BJ (cell line): Measurements from ENCODE around the gene RBM47. TPM values are rescaled to one million over a fixed set of nuclear protein-coding genes. Genes with fewer than 3 reads are reported as not detected.
A peak's percentile ranks its signal among the peaks of the same experiment; 100 is the strongest.
"Not testable (repeated sequence)": the region's sequence is repeated elsewhere in the genome, so short reads cannot be mapped to it uniquely, and the experiment has no call there.

Experiments used
- CTCF ChIA-PET: fragments of 350-600 bp; formaldehyde crosslinking; extraction: SDS; loops from one replicate; lab custom pipeline; 2021; ENCODE audit warnings: antibody characterized with exemption, inconsistent platforms; lab: Yijun Ruan, JAX
- POLR2A ChIA-PET: fragments of 300-600 bp; sonication (Branson Sonifier 250); formaldehyde crosslinking; extraction: SDS; loops from one replicate; lab custom pipeline; 2021; ENCODE audit warnings: antibody characterized with exemption; lab: Charles Lee
- DNase-seq: peaks from one replicate; pipeline ENCODE4 v3.0.0-alpha.2; 2011; ENCODE audit warnings: low read depth
- H3K27me3 ChIP-seq: 2 replicates; pipeline ENCODE4 v1.6.0; 2011; ENCODE audit warnings: low read length; ENCODE audit not compliant: control insufficient read depth, insufficient read depth
- H3K36me3 ChIP-seq: 2 replicates; pipeline ENCODE4 v1.5.1; 2011; ENCODE audit warnings: low read length; ENCODE audit not compliant: control insufficient read depth, insufficient read depth
- H3K4me3 ChIP-seq: 2 replicates; pipeline ENCODE4 v1.5.1; 2011; ENCODE audit warnings: low read depth, mild to moderate bottlenecking, control low read depth, low read length
- CTCF ChIP-seq: IDR thresholded peaks from 2 replicates; pipeline ENCODE4 v1.5.1; 2011; ENCODE audit warnings: low read depth, mild to moderate bottlenecking, control low read depth, inconsistent platforms, low read length, moderate library complexity; ENCODE audit not compliant: insufficient read depth
- polyA plus RNA-seq: library from polyadenylated mRNA; depleted of rRNA; stranded (reverse); fragments of >200 nt; gene quantifications from 2 replicates; pipeline ENCODE4 v1.2.3, GENCODE V29; 2011

The RBM47 gene
- polyA plus RNA-seq, 1 experiment: 0.52 TPM

GRCh38 chr4:40632080-40632479 is 2.4 kb upstream of the RBM47 start:
- no peak overlapping the region for H3K4me3 ChIP-seq
- CTCF ChIA-PET: no interaction called here
- POLR2A ChIA-PET: no interaction called here
- no peak for DNase-seq
- no peaks in the 10 kb centered on the region for H3K36me3 ChIP-seq
- no peaks in the 10 kb centered on the region for H3K27me3 ChIP-seq
- TF ChIP-seq CTCF: no peak

GRCh38 chr4:40630335-40631021 is 814 bp upstream of the RBM47 start:
- no peak for DNase-seq
- POLR2A ChIA-PET: no interaction called here
- H3K27me3 ChIP-seq: no peaks in the 10 kb centered on the region
- H3K4me3 ChIP-seq: no peak overlapping the region
- TF ChIP-seq CTCF: no peak
- CTCF ChIA-PET: interaction anchor here (0.6 kb wide), 1 partner anchor 319 kb away, joined by 3 read pairs; no protein-coding TSS in a partner anchor
- no peaks in the 10 kb centered on the region for H3K36me3 ChIP-seq

GRCh38 chr4:40628888-40629287 is 776 bp downstream of the RBM47 start:
- no peaks in the 10 kb centered on the region for H3K27me3 ChIP-seq
- no peak for DNase-seq
- no peaks in the 10 kb centered on the region for H3K36me3 ChIP-seq
- H3K4me3 ChIP-seq: peak overlapping the region; percentile 56
- ChIA-PET CTCF (interaction anchor here (1.0 kb wide), 1 partner anchor 20 kb away, joined by 3 read pairs; no protein-coding TSS in a partner anchor), POLR2A (no interaction called here)
- no peak for TF ChIP-seq CTCF

- H3K4me3 ChIP-seq, POLR2A ChIA-PET, DNase-seq, H3K27me3 ChIP-seq, CTCF ChIA-PET, H3K36me3 ChIP-seq: not testable (repeated sequence)
These were observed 1.3 kb downstream of the RBM47 start for GRCh38 chr4:40628407-40628806.

DNA sequence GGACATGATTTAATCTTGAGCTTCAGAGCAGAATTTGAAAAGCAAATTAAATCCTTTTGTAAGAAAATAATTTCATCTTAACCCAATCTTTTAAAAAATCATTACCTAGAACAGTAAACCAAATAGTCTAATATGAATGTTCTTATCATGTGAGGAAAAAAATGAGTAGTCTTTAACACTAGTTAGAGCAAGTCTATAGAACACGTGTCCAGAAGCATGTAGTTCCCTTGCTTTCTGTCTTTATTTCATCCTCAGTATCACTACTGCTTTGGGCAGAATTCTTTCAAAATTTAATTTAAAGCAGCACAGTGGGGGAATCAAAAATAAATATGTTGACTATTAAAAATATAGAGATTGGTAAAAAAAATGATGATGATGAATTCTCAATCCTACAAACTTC is 2.1 kb downstream of the RBM47 start:
- no peaks in the 10 kb centered on the region for H3K27me3 ChIP-seq

More for the DNA sequence above, 2.1 kb downstream of the RBM47 start:
- DNase-seq: no peak
- POLR2A ChIA-PET: no interaction called here
- CTCF ChIA-PET: no interaction called here
- no peak for TF ChIP-seq CTCF
- Histone ChIP-seq H3K4me3 (no peak overlapping the region), H3K36me3 (no peaks in the 10 kb centered on the region)
